GM10266 (cell line): ENCODE data around the gene OXLD1.

ENCODE experiments used
- DNase-seq: peaks from one replicate; pipeline ENCODE4 v3.0.0; 2012; ENCODE audit errors: extremely low spot score
- TF ChIP-seq, protein P1 (sequence below): IDR thresholded peaks from 2 replicates; pipeline ENCODE4 v1.5.1; 2012; ENCODE audit warnings: mild to moderate bottlenecking, low read depth; ENCODE audit not compliant: control insufficient read depth, insufficient read depth; ENCODE audit errors: missing control alignments

Gene OXLD1

DNA sequence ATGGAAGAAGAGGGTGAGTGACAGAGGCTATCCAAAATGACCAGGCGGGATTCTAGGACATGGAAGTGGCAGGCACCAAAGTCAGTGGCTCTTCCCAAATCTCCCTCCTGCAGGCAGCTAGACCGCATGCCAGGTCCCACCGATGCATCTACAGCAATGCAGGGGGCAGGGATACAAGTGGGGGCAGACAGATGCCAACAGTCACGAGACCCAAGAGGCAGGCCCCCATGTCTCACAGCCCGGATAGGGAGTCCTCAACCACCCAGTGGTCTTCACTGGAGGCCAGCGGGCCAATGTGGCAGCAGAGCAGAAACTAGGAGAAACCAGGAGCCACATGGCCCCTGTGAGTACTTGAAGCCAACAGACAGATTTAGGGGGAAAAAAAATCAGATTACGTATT is 49.5 kb downstream of the OXLD1 start:
- no peak for DNase-seq
- TF ChIP-seq, protein P1, sequence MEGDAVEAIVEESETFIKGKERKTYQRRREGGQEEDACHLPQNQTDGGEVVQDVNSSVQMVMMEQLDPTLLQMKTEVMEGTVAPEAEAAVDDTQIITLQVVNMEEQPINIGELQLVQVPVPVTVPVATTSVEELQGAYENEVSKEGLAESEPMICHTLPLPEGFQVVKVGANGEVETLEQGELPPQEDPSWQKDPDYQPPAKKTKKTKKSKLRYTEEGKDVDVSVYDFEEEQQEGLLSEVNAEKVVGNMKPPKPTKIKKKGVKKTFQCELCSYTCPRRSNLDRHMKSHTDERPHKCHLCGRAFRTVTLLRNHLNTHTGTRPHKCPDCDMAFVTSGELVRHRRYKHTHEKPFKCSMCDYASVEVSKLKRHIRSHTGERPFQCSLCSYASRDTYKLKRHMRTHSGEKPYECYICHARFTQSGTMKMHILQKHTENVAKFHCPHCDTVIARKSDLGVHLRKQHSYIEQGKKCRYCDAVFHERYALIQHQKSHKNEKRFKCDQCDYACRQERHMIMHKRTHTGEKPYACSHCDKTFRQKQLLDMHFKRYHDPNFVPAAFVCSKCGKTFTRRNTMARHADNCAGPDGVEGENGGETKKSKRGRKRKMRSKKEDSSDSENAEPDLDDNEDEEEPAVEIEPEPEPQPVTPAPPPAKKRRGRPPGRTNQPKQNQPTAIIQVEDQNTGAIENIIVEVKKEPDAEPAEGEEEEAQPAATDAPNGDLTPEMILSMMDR: no peak

DNA sequence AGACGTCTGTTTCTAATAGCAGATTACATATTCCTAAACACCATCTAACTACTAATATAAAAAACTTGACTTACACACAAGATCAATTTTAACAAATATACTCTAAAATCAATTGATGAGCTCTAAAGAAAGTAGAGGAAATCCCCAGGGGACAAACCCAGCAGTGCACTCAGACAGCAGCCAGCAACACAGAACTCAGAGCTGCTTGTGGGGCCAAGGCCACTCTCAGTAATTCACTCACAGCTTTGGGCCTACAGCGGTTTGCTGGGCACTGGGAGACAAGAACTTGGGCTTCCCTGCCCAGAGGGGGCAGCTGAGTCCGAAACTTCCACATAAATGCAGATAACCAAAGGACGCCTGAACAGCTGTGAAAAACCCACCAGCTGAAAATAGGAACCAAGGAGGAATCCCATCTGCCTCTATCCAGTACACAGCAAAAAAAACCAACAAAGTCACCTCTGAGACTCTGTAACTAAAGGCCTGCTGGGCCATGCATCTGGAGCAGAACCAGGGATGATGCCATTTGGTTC is 50.9 kb downstream of the OXLD1 start:
- TF ChIP-seq, protein P1: no peak
- DNase-seq: no peak
